CD4-positive, alpha-beta memory T cell (primary cell): Measurements from ENCODE around the gene LINGO1. TPM values are rescaled to one million over a fixed set of nuclear protein-coding genes. Genes with fewer than 3 reads are reported as not detected.

Experiments used
- CTCF ChIA-PET: fragments of 350-600 bp; sonication (Branson Sonifier 250); formaldehyde crosslinking; loops from one replicate; lab custom pipeline; 2021; ENCODE audit warnings: inconsistent platforms; ENCODE audit not compliant: partially characterized antibody; lab: Charles Lee
- POLR2A ChIA-PET: fragments of 350-600 bp; sonication (Branson Sonifier 250); formaldehyde crosslinking; loops from one replicate; lab custom pipeline; 2021; ENCODE audit not compliant: partially characterized antibody; lab: Charles Lee
- DNase-seq, 5 donors: peaks; one replicate each; pipeline versions ENCODE4 v3.0.0 to v3.0.0-alpha.2; 2020 to 2022; ENCODE audit warnings: mixed read lengths in 1 of 5
- H3K27ac ChIP-seq: one replicate; pipeline ENCODE4 v1.7.0; 2013; ENCODE audit warnings: low read depth, low read length
- H3K27me3 ChIP-seq: 2 replicates; pipeline ENCODE4 v1.7.0; 2013; ENCODE audit warnings: mild to moderate bottlenecking, low read length, moderate library complexity; ENCODE audit not compliant: insufficient read depth
- H3K36me3 ChIP-seq: 2 replicates; pipeline ENCODE4 v1.7.0; 2013; ENCODE audit warnings: mild to moderate bottlenecking, low read length, moderate library complexity; ENCODE audit not compliant: insufficient read depth
- H3K4me1 ChIP-seq: 2 replicates; pipeline ENCODE4 v1.7.0; 2013; ENCODE audit warnings: mild to moderate bottlenecking, low read length, moderate library complexity; ENCODE audit not compliant: insufficient read depth
- H3K4me3 ChIP-seq, 2 donors: one replicate each; pipeline ENCODE4 v1.7.0; 2013; ENCODE audit warnings: low read length in 2 of 2, mild to moderate bottlenecking in 1 of 2
- H3K9me3 ChIP-seq, 2 donors: one replicate each; pipeline ENCODE4 v1.7.0; 2013; ENCODE audit warnings: low read length in 2 of 2, control low read depth in 1 of 2; ENCODE audit not compliant: control insufficient read depth in 1 of 2
- H3K27ac Mint-ChIP-seq, 7 donors: one replicate each; pipeline ENCODE4 v1.8.0; 2020 to 2021; ENCODE audit warnings: mixed read lengths in 7 of 7, mild to moderate bottlenecking in 6 of 7, inconsistent platforms in 3 of 7, moderate library complexity in 3 of 7
- H3K27me3 Mint-ChIP-seq, 2 donors: one replicate each; pipeline ENCODE4 v1.8.0; 2020 to 2021; ENCODE audit warnings: mixed read lengths in 2 of 2
- H3K36me3 Mint-ChIP-seq, 2 donors: one replicate each; pipeline ENCODE4 v1.8.0; 2020 to 2021; ENCODE audit warnings: mixed read lengths in 2 of 2, inconsistent platforms in 1 of 2, mild to moderate bottlenecking in 1 of 2
- H3K4me1 Mint-ChIP-seq, 4 donors: one replicate each; pipeline ENCODE4 v1.8.0; 2020 to 2021; ENCODE audit warnings: mixed read lengths in 4 of 4, mild to moderate bottlenecking in 1 of 4
- H3K4me3 Mint-ChIP-seq, 8 donors: one replicate each; pipeline ENCODE4 v1.8.0; 2020 to 2021; ENCODE audit warnings: mixed read lengths in 8 of 8, mild to moderate bottlenecking in 7 of 8, moderate library complexity in 6 of 8, inconsistent platforms in 3 of 8
- H3K9me3 Mint-ChIP-seq, 8 donors: one replicate each; pipeline ENCODE4 v1.8.0; 2020 to 2021; ENCODE audit warnings: mixed read lengths in 8 of 8, mild to moderate bottlenecking in 5 of 8, inconsistent platforms in 3 of 8, moderate library complexity in 1 of 8
- intact Hi-C: fragments of 100-400 bp; cut with micrococcal nuclease; formaldehyde crosslinking; loops from one replicate; pipeline ENCODE4 v1.15.1; 2023
- polyA plus RNA-seq, 2 donors: library from polyadenylated mRNA; unstranded; fragments of 300-500 nt; fragmentation: Illumina TruSeq; gene quantifications; one replicate each; pipeline ENCODE4 v1.2.3, GENCODE V29; 2021
- total RNA-seq, 2 experiments: library from RNA; stranded (reverse); gene quantifications; one replicate each; pipeline ENCODE4 v1.2.3, GENCODE V29; 2021

The LINGO1 gene
- total and polyA plus RNA-seq, 4 experiments from 2014 or later: not detected

DNA sequence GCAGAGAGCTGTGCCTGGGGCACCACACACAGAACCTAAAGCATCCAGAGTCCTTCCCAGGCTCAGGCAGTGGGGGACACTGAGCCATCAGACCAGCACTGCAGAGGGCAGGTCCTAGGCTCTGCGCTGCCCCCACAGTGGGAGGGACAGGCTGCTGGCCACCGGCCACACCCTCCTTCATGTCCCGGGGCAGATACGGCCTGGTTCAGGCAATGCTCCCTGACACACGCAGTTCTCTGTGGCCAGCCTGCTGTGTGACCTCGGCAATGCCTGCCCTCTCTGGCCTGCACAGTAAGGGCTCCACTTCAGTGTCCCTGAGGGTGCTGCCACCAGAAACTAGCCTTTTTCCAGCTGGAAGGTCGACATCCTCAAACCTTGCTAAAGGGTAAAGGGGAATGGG, 12.4 kb downstream of the LINGO1 start:
- Mint-ChIP-seq H3K27ac (no peak overlapping the region), H3K36me3 (no peaks in the 10 kb centered on the region), H3K4me3 (no peak overlapping the region), H3K27me3 (peaks cover 0 to 6% of the 10 kb centered on the region in 2 donors), H3K4me1 (no peaks in the 10 kb centered on the region), H3K9me3 (peaks cover 0 to 2% (median 0%) of the 10 kb centered on the region in 8 donors)
- no peaks in the 10 kb centered on the region for H3K9me3 ChIP-seq
- ChIA-PET POLR2A (no interaction called here), CTCF (interaction anchor here (1.6 kb wide), 1 partner anchor 13 kb away, joined by 3 read pairs; no protein-coding TSS in a partner anchor)
- H3K4me1 ChIP-seq: no peaks in the 10 kb centered on the region
- H3K36me3 ChIP-seq: no peaks in the 10 kb centered on the region
- no peak for DNase-seq
- intact Hi-C loops: no loop called here
- no peak overlapping the region for H3K27ac ChIP-seq
- H3K4me3 ChIP-seq: no peak overlapping the region
- no peaks in the 10 kb centered on the region for H3K27me3 ChIP-seq

DNA sequence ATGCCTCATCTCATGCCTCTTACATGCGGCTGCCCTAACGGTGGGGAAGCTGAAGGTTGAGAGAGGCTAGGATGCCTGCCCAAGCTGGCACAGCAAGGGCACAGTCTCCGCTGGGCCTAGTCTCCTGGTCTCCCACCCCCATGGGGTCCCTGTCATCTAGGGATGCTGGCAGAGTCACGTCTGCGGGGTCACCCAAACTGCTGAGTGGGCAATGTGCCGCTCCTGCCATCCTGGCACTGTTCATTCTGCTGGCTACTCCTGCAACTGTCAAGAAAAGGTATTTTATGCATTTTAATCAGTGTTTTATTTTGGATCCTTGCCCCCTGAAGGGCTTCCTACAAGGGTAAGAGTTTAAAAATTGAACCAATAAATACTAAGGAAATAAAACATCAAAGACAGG, 12.8 kb downstream of the LINGO1 start:
- POLR2A ChIA-PET: no interaction called here
- intact Hi-C loops: no loop called here
- Mint-ChIP-seq H3K4me1 (no peaks in the 10 kb centered on the region), H3K9me3 (peaks cover 0 to 2% (median 0%) of the 10 kb centered on the region in 8 donors), H3K27ac (no peak overlapping the region), H3K27me3 (peaks cover 0 to 6% of the 10 kb centered on the region in 2 donors), H3K4me3 (no peak overlapping the region), H3K36me3 (no peaks in the 10 kb centered on the region)
- Histone ChIP-seq H3K4me1 (no peaks in the 10 kb centered on the region), H3K4me3 (no peak overlapping the region), H3K9me3 (no peaks in the 10 kb centered on the region), H3K36me3 (no peaks in the 10 kb centered on the region), H3K27ac (no peak overlapping the region), H3K27me3 (no peaks in the 10 kb centered on the region)
- DNase-seq: no peak
- CTCF ChIA-PET: interaction anchor here (1.6 kb wide), 1 partner anchor 13 kb away, joined by 3 read pairs; no protein-coding TSS in a partner anchor

DNA sequence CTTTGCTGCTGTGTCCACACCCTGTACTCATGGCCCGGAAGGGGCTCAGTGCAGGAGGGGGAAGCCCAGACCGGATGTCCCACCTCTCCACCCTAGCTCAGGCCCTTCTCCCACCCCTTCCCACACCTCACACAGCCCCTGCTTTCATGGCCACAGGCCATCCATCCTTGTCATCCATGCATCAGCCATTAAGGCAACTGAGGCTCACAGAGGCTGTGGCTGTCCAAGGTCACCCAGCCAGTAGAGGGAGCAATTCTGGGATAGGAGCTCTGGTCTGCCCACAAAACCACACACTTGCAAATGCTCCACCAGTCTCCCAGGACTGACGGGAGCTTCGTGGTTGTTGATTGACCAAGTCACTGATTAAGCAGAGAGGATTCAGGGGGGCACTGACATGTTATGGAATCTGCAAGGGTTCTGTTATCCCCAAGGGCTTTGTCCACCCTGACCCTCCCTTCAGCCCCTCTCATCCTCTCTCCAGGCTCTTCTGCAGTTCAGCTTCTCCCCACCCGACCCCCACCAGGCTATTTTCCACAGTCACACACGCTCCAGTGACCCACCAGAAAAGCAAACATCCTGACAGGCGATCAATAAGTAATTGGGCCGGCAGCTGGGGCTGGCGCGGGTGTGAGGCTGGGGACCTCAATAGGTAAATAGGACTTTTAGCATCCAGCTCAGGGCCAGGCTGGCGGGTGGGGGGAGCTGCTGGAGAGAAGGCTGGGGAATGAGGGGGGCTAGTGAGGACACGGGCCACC, 15.1 kb downstream of the LINGO1 start:
- no peaks in the 10 kb centered on the region for H3K36me3 Mint-ChIP-seq
- H3K27me3 ChIP-seq: no peaks in the 10 kb centered on the region
- ChIA-PET CTCF (interaction anchor here (1.0 to 1.1 kb wide), 2 partner anchors 11 to 16 kb away, joined by 3 read pairs; no protein-coding TSS in a partner anchor), POLR2A (no interaction called here)
- H3K4me1 Mint-ChIP-seq: no peaks in the 10 kb centered on the region
- no peak for DNase-seq
- no peak overlapping the region for H3K4me3 ChIP-seq
- H3K27me3 Mint-ChIP-seq: peaks cover 0 to 2% of the 10 kb centered on the region in 2 donors
- H3K9me3 ChIP-seq: no peaks in the 10 kb centered on the region
- no peak overlapping the region for H3K27ac Mint-ChIP-seq
- H3K4me1 ChIP-seq: no peaks in the 10 kb centered on the region
- no peaks in the 10 kb centered on the region for H3K36me3 ChIP-seq
- no peak overlapping the region for H3K27ac ChIP-seq
- intact Hi-C loops: no loop called here
- H3K9me3 Mint-ChIP-seq: peaks cover 0 to 2% (median 0%) of the 10 kb centered on the region in 8 donors
- H3K4me3 Mint-ChIP-seq: no peak overlapping the region

DNA sequence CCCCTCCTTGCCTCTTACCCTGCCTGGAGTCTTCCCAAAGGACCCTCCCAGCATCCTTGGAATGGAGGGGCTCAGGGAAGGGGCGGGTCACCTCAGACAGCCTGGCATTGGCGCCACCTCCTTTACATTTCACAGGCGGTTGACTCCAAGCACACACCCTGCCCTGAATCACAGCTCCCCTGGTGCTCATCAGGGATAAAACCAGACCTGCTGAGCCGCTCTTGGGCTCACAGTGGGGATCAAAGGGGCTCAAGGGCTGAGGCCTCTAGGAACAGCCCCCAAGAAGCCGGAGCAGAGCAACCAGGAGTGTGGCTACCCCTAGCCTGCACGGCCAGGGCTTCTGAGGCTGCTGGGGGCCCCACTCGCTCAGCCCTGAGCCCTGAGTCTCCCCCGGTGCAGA, 16.6 kb downstream of the LINGO1 start:
- Mint-ChIP-seq H3K4me1 (no peaks in the 10 kb centered on the region), H3K4me3 (no peak overlapping the region), H3K9me3 (peaks cover 0 to 2% (median 0%) of the 10 kb centered on the region in 8 donors), H3K36me3 (no peaks in the 10 kb centered on the region), H3K27ac (no peak overlapping the region), H3K27me3 (peaks cover 0 to 2% of the 10 kb centered on the region in 2 donors)
- no peaks in the 10 kb centered on the region for H3K36me3 ChIP-seq
- H3K9me3 ChIP-seq: no peaks in the 10 kb centered on the region
- ChIA-PET CTCF (no interaction called here), POLR2A (no interaction called here)
- no peak overlapping the region for H3K27ac ChIP-seq
- intact Hi-C loops: no loop called here
- no peaks in the 10 kb centered on the region for H3K4me1 ChIP-seq
- no peaks in the 10 kb centered on the region for H3K27me3 ChIP-seq
- H3K4me3 ChIP-seq: no peak overlapping the region
- no peak for DNase-seq

DNA sequence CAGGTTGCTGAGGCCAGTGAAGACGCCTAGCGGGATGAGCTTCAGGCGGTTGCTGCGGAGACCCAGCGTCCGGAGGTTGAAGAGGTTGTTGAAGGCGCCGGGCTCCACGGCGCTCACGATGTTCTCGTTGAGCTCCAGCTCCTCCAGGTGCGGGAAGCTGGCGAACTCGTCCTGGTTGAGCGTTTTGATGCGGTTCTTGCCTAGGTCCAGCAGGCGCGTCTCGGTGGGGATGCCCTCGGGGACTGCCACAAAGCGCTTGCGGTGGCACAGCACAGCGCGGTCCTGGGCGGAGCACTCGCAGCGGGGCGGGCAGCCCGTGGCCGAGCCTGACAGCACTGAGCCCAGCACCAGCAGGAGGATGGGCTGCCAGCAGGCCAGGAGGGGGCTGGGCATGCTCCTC, 17.2 kb downstream of the LINGO1 start:
- Histone ChIP-seq H3K4me3 (no peak overlapping the region), H3K27me3 (no peaks in the 10 kb centered on the region), H3K4me1 (no peaks in the 10 kb centered on the region), H3K9me3 (no peaks in the 10 kb centered on the region), H3K36me3 (no peaks in the 10 kb centered on the region), H3K27ac (no peak overlapping the region)
- CTCF ChIA-PET: no interaction called here
- Mint-ChIP-seq H3K36me3 (no peaks in the 10 kb centered on the region), H3K27me3 (peaks cover 0 to 2% of the 10 kb centered on the region in 2 donors), H3K4me1 (no peaks in the 10 kb centered on the region), H3K27ac (no peak overlapping the region), H3K4me3 (no peak overlapping the region), H3K9me3 (peaks cover 0 to 2% (median 0%) of the 10 kb centered on the region in 8 donors)
- intact Hi-C loops: no loop called here
- DNase-seq: no peak
- POLR2A ChIA-PET: no interaction called here

DNA sequence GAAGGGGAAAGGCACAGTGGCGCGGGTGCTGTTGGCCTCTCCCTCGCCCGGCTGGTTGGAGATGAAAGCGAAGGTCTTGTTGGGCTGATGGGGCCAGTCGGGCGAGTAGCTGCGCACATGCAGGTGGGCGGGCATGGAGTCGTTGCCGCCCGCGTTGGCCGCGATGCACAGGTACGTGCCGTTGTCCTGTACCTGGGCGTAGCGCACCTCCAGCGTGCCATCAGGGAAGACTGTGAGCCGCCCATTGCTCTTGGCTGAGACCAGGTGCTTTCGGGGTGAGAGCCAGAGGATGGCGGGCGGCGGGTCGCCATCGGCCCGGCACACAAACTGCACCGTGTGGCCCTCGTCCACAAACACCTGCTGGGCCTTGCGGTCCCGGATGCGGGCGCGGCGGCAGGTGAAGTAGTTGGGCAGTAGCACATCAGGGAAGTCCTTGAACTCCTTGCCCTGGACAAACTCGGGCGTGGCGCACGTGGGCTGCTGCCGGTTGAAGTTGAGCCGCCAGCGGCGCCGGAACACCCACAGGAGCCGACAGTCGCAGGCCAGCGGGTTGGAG, 18.4 kb downstream of the LINGO1 start:
- Mint-ChIP-seq H3K4me1 (no peaks in the 10 kb centered on the region), H3K9me3 (peaks cover 0 to 2% (median 0%) of the 10 kb centered on the region in 8 donors), H3K4me3 (no peak overlapping the region), H3K36me3 (no peaks in the 10 kb centered on the region), H3K27me3 (peaks cover 0 to 4% of the 10 kb centered on the region in 2 donors), H3K27ac (peak overlapping the region in 1 of 7 donors; percentile 71)
- ChIA-PET CTCF (no interaction called here), POLR2A (no interaction called here)
- H3K36me3 ChIP-seq: no peaks in the 10 kb centered on the region
- no peak for DNase-seq
- H3K4me3 ChIP-seq: no peak overlapping the region
- intact Hi-C loops: no loop called here
- no peak overlapping the region for H3K27ac ChIP-seq
- no peaks in the 10 kb centered on the region for H3K9me3 ChIP-seq
- no peaks in the 10 kb centered on the region for H3K27me3 ChIP-seq
- no peaks in the 10 kb centered on the region for H3K4me1 ChIP-seq

DNA sequence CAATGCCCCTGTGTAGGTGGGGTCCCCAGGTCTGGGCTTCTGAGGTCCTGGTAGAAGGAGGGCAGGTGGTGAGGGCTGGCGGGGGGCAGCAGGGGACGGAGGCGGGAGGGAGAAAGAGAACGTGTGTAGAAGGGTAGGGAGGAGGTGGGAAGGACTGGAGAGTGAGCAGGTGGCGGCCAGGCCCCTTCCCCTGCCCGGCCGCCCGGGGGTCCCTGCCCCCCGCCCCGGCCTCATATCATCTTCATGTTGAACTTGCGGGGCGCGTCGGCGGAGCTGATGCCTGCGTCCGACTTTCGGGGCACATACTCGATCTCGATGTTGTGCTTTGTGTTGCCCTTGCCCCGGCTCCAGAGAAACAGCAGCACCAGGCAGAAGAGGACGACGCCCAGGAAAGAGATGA, 18.9 kb downstream of the LINGO1 start:
- POLR2A ChIA-PET: no interaction called here
- Mint-ChIP-seq H3K36me3 (no peaks in the 10 kb centered on the region), H3K4me3 (no peak overlapping the region), H3K9me3 (peaks cover 0 to 2% (median 0%) of the 10 kb centered on the region in 8 donors), H3K27me3 (peaks cover 0 to 3% of the 10 kb centered on the region in 2 donors), H3K4me1 (no peaks in the 10 kb centered on the region), H3K27ac (no peak overlapping the region)
- no peak overlapping the region for H3K27ac ChIP-seq
- no peak overlapping the region for H3K4me3 ChIP-seq
- CTCF ChIA-PET: no interaction called here
- intact Hi-C loops: no loop called here
- H3K36me3 ChIP-seq: no peaks in the 10 kb centered on the region
- no peaks in the 10 kb centered on the region for H3K4me1 ChIP-seq
- no peaks in the 10 kb centered on the region for H3K9me3 ChIP-seq
- no peaks in the 10 kb centered on the region for H3K27me3 ChIP-seq
- DNase-seq: no peak
